H1 (cell line): ENCODE results near the gene COL19A1. TPM values are rescaled to one million over a fixed set of nuclear protein-coding genes. Genes with fewer than 3 reads are reported as not detected.

ENCODE experiments used
- CTCF ChIA-PET: fragments of 300-600 bp; sonication (Branson Sonifier 250); formaldehyde crosslinking; loops from one replicate; lab custom pipeline; 2021; ENCODE audit not compliant: partially characterized antibody; lab: Charles Lee
- POLR2A ChIA-PET: fragments of 300-600 bp; sonication (Branson Sonifier 250); formaldehyde crosslinking; loops from one replicate; lab custom pipeline; 2021; ENCODE audit warnings: inconsistent platforms; ENCODE audit not compliant: partially characterized antibody; lab: Charles Lee
- DNase-seq, 2 experiments: peaks; one replicate each; pipeline versions ENCODE4 v3.0.0 to v3.0.0-alpha.2; 2010 to 2022; ENCODE audit warnings: low spot score in 2 of 2, low read depth in 1 of 2, mixed read lengths in 1 of 2
- FAIRE-seq: peaks from 2 replicates; lab custom pipeline; 2011; peaks lifted over from hg19 to GRCh38; lab: Jason Lieb, UNC
- H2AFZ ChIP-seq: 2 replicates; pipeline ENCODE4 v1.8.1; 2012; ENCODE audit warnings: low read length, inconsistent platforms
- H2AK5ac ChIP-seq: 2 replicates; pipeline ENCODE4 v1.6.1; 2013; ENCODE audit warnings: low read depth, low read length
- H2BK120ac ChIP-seq: replicated peaks from 2 replicates; pipeline ENCODE3; 2013; ENCODE audit warnings: low read depth, low read length, inconsistent platforms
- H2BK12ac ChIP-seq: 2 replicates; pipeline ENCODE4 v1.6.1; 2013; ENCODE audit warnings: low read depth, low read length
- H2BK15ac ChIP-seq: 2 replicates; pipeline ENCODE4 v1.6.1; 2013; ENCODE audit warnings: low read length
- H2BK20ac ChIP-seq: 2 replicates; pipeline ENCODE4 v1.6.1; 2013; ENCODE audit warnings: low read length
- H2BK5ac ChIP-seq: 2 replicates; pipeline ENCODE4 v1.6.1; 2013; ENCODE audit warnings: low read depth, low read length
- H3K14ac ChIP-seq: 2 replicates; pipeline ENCODE4 v1.6.1; 2013; ENCODE audit warnings: inconsistent platforms; ENCODE audit not compliant: insufficient read length
- H3K18ac ChIP-seq: 2 replicates; pipeline ENCODE4 v1.6.1; 2013; ENCODE audit warnings: low read length; ENCODE audit errors: extremely low read depth
- H3K23ac ChIP-seq: 2 replicates; pipeline ENCODE4 v1.6.1; 2013; ENCODE audit warnings: inconsistent platforms; ENCODE audit not compliant: insufficient read length
- H3K23me2 ChIP-seq: 2 replicates; pipeline ENCODE4 v1.6.1; 2013; ENCODE audit warnings: low read depth, low read length
- H3K27ac ChIP-seq: 2 replicates; pipeline ENCODE4 v1.6.1; 2011; ENCODE audit warnings: low read depth, low read length, inconsistent platforms
- H3K27me3 ChIP-seq, 4 experiments: replicated peaks in 1 of 4; 1 replicate in 1 of 4; 2 replicates in 3 of 4; pipeline versions ENCODE4 v1.6.1 to v1.8.1; 2011 to 2013; ENCODE audit warnings: low read length in 3 of 4, mild to moderate bottlenecking in 3 of 4, inconsistent platforms in 2 of 4, mixed read lengths in 2 of 4, moderate library complexity in 1 of 4; ENCODE audit not compliant: control insufficient read depth in 3 of 4, insufficient read depth in 3 of 4; ENCODE audit errors: extremely low read depth in 1 of 4
- H3K36me3 ChIP-seq, 4 experiments: 2 replicates each; pipeline versions ENCODE4 v1.6.1 to v1.8.1; 2011 to 2013; ENCODE audit warnings: mild to moderate bottlenecking in 4 of 4, low read length in 3 of 4, moderate library complexity in 2 of 4, control low read depth in 1 of 4, inconsistent platforms in 1 of 4; ENCODE audit not compliant: insufficient read depth in 4 of 4, control insufficient read depth in 2 of 4
- H3K4ac ChIP-seq: replicated peaks from 2 replicates; pipeline ENCODE3; 2013; ENCODE audit warnings: low read length, low read depth, mixed read lengths, inconsistent platforms; ENCODE audit not compliant: insufficient read length
- H3K4me1 ChIP-seq, 4 experiments: replicated peaks in 1 of 4; 1 replicate in 1 of 4; 2 replicates in 3 of 4; pipeline versions ENCODE4 v1.6.1 to v1.8.1; 2011 to 2013; ENCODE audit warnings: low read length in 3 of 4, inconsistent platforms in 2 of 4, mixed read lengths in 1 of 4; ENCODE audit not compliant: insufficient read depth in 4 of 4, control insufficient read depth in 3 of 4
- H3K4me2 ChIP-seq, 2 experiments: 2 replicates each; pipeline versions ENCODE4 v1.6.1 to v1.8.1; 2011 to 2013; ENCODE audit warnings: low read depth in 2 of 2, low read length in 2 of 2, control low read depth in 1 of 2, inconsistent platforms in 1 of 2, mild to moderate bottlenecking in 1 of 2; ENCODE audit not compliant: insufficient read depth in 1 of 2
- H3K4me3 ChIP-seq, 4 experiments: fragments of 200-600, 300-600 bp in 1 of 4; sonication (generic), shearing (Covaris generic), sonication (Bioruptor Twin) in 1 of 4; 2 replicates each; pipeline versions ENCODE4 v1.5.1 to v1.8.1; 2011 to 2016; ENCODE audit warnings: low read length in 4 of 4, low read depth in 3 of 4, control low read depth in 2 of 4, inconsistent platforms in 2 of 4, mild to moderate bottlenecking in 2 of 4, mixed read lengths in 1 of 4, moderate library complexity in 1 of 4; ENCODE audit not compliant: insufficient read depth in 2 of 4; ENCODE audit errors: extremely low read depth in 1 of 4
- H3K56ac ChIP-seq: replicated peaks from 2 replicates; pipeline ENCODE3; 2013; ENCODE audit warnings: low read depth, mild to moderate bottlenecking, mixed read lengths, low read length, inconsistent platforms; ENCODE audit not compliant: insufficient read length
- H3K79me1 ChIP-seq: 2 replicates; pipeline ENCODE4 v1.6.1; 2013; ENCODE audit warnings: low read depth, low read length, control low read depth
- H3K79me2 ChIP-seq, 2 experiments: 2 replicates each; pipeline versions ENCODE4 v1.6.1 to v1.8.1; 2012 to 2013; ENCODE audit warnings: low read length in 2 of 2, mild to moderate bottlenecking in 2 of 2, inconsistent platforms in 1 of 2; ENCODE audit not compliant: insufficient read depth in 2 of 2, control insufficient read depth in 1 of 2
- H3K9ac ChIP-seq, 4 experiments: replicated peaks in 1 of 4; 1 replicate in 1 of 4; 2 replicates in 3 of 4; pipeline versions ENCODE4 v1.6.1 to v1.8.1; 2011 to 2013; ENCODE audit warnings: low read depth in 3 of 4, low read length in 3 of 4, control low read depth in 2 of 4, mild to moderate bottlenecking in 2 of 4, moderate library complexity in 2 of 4, inconsistent platforms in 1 of 4; ENCODE audit errors: extremely low read depth in 1 of 4
- H3K9me3 ChIP-seq, 2 experiments: 2 replicates each; pipeline versions ENCODE4 v1.6.1 to v1.8.1; 2012 to 2013; ENCODE audit warnings: mild to moderate bottlenecking in 2 of 2, moderate library complexity in 2 of 2, control low read depth in 1 of 2, inconsistent platforms in 1 of 2, low read depth in 1 of 2, low read length in 1 of 2, mixed read lengths in 1 of 2; ENCODE audit not compliant: insufficient read depth in 2 of 2
- H4K20me1 ChIP-seq, 2 experiments: replicated peaks in 1 of 2; 2 replicates each; pipeline versions ENCODE3 to v1.8.1; 2011 to 2013; ENCODE audit warnings: inconsistent platforms in 2 of 2, low read length in 2 of 2, mild to moderate bottlenecking in 1 of 2; ENCODE audit not compliant: insufficient read depth in 2 of 2, control insufficient read depth in 1 of 2
- H4K5ac ChIP-seq: 2 replicates; pipeline ENCODE4 v1.6.1; 2013; ENCODE audit warnings: low read length, low read depth, mixed read lengths, inconsistent platforms; ENCODE audit not compliant: insufficient read length
- H4K8ac ChIP-seq: 2 replicates; pipeline ENCODE4 v1.8.0; 2013; ENCODE audit warnings: mild to moderate bottlenecking, moderate library complexity, low read length, inconsistent platforms; ENCODE audit not compliant: insufficient read depth; ENCODE audit errors: extremely low read depth
- H4K91ac ChIP-seq: replicated peaks from 2 replicates; pipeline ENCODE3; 2013; ENCODE audit warnings: low read length, mixed read lengths, inconsistent platforms; ENCODE audit not compliant: insufficient read length
- ATF3 ChIP-seq: IDR thresholded peaks from 2 replicates; pipeline ENCODE4 v1.6.1; 2011; ENCODE audit warnings: low read depth, mild to moderate bottlenecking, low read length; ENCODE audit not compliant: insufficient read depth
- CHD2 ChIP-seq: IDR thresholded peaks from 2 replicates; pipeline ENCODE4 v1.6.1; 2012; ENCODE audit warnings: low read length, improper control_type of control experiment
- CREB1 ChIP-seq: IDR thresholded peaks from 2 replicates; pipeline ENCODE4 v1.6.1; 2012; ENCODE audit warnings: inconsistent platforms
- KDM4A ChIP-seq: IDR thresholded peaks from one replicate; pipeline ENCODE4 v1.7.1; 2012; ENCODE audit warnings: low read depth, mild to moderate bottlenecking, moderate library complexity, low read length, inconsistent platforms; ENCODE audit not compliant: severe bottlenecking
- MAFK ChIP-seq: IDR thresholded peaks from 2 replicates; pipeline ENCODE4 v1.6.1; 2012; ENCODE audit warnings: low read depth, mild to moderate bottlenecking, improper control_type of control experiment, low read length
- POLR2A ChIP-seq, 2 experiments: IDR thresholded peaks; 1 replicate in 1 of 2; 2 replicates in 1 of 2; pipeline ENCODE4 v1.6.1; 2011; ENCODE audit warnings: low read depth in 2 of 2, low read length in 2 of 2, mild to moderate bottlenecking in 2 of 2; ENCODE audit errors: control extremely low read depth in 1 of 2
- RAD21 ChIP-seq, 2 experiments: IDR thresholded peaks in 1 of 2; conservative IDR thresholded peaks in 1 of 2; 2 replicates each; pipeline ENCODE4 v1.6.1; 2011; ENCODE audit warnings: low read depth in 2 of 2, low read length in 2 of 2, improper control_type of control experiment in 1 of 2, inconsistent platforms in 1 of 2, mild to moderate bottlenecking in 1 of 2, moderate library complexity in 1 of 2
- RBBP5 ChIP-seq: IDR thresholded peaks from 2 replicates; pipeline ENCODE4 v1.7.1; 2012; ENCODE audit warnings: low read depth, mild to moderate bottlenecking, inconsistent platforms, low read length, moderate library complexity, borderline replicate concordance
- SAP30 ChIP-seq: fragments of 300-600 bp; sonication (generic); IDR thresholded peaks from 2 replicates; pipeline ENCODE4 v1.7.1; 2012; ENCODE audit warnings: low read length, moderate library complexity, mild to moderate bottlenecking, inconsistent platforms; ENCODE audit not compliant: insufficient read depth, insufficient replicate concordance
- SIRT6 ChIP-seq: IDR thresholded peaks from one replicate; pipeline ENCODE4 v1.7.1; 2012; ENCODE audit warnings: low read length, inconsistent platforms
- SIX5 ChIP-seq: IDR thresholded peaks from 2 replicates; pipeline ENCODE4 v1.6.1; 2011; ENCODE audit warnings: mild to moderate bottlenecking, low read depth, low read length
- SUZ12 ChIP-seq: fragments of 200-600 bp; sonication (generic); IDR thresholded peaks from 2 replicates; pipeline ENCODE4 v1.6.1; 2012; ENCODE audit warnings: mild to moderate bottlenecking, inconsistent platforms, low read length, moderate library complexity, mixed read lengths
- ZNF274 ChIP-seq: IDR thresholded peaks from 2 replicates; pipeline ENCODE4 v1.7.0; 2012; ENCODE audit warnings: low read length, borderline replicate concordance; ENCODE audit errors: extremely low read depth
- WGBS, 2 experiments: shearing (Covaris generic) in 1 of 2; methylation state at CpG; one replicate each; pipeline versions ENCODE4 v1.1.6 to v1.1.7; 2013 to 2015; ENCODE audit warnings: low lambda C conversion rate in 2 of 2, mixed read lengths in 2 of 2, inconsistent platforms in 1 of 2, low coverage in 1 of 2, missing lambda C conversion rate in 1 of 2; ENCODE audit not compliant: insufficient replicate concordance in 2 of 2, insufficient coverage in 1 of 2, insufficient read length in 1 of 2; ENCODE audit errors: extremely low coverage in 1 of 2, missing lambda C conversion rate in 1 of 2; 5-methylcytosine and 5-hydroxymethylcytosine counted together
- polyA plus RNA-seq, 7 experiments: library from polyadenylated mRNA; depleted of rRNA in 3 of 7; stranded (reverse) in 5 of 7; unstranded in 2 of 7; fragments of >200 nt in 5 of 7; fragments of 200-250 nt in 2 of 7; gene quantifications; 1 replicate in 5 of 7; 2 replicates in 1 of 7; 4 replicates in 1 of 7; pipeline versions ENCODE4 v1.2.1 to v1.2.3, GENCODE V29; 2011 to 2013; ENCODE audit warnings: missing spikeins in 2 of 7, mixed read lengths in 2 of 7
- total RNA-seq: library from RNA; stranded (reverse); fragmentation: NEBNext Ultra II Directional; extraction: Animal tissue kit (Norgen Biotek cat#: 25700); gene quantifications from 2 replicates; pipeline ENCODE4 v1.2.1, GENCODE V29; 2021
- TF ChIP-seq, protein P1 (sequence below): IDR thresholded peaks from 2 replicates; pipeline ENCODE4 v1.6.1; 2012; ENCODE audit warnings: inconsistent platforms

The COL19A1 gene
- total and polyA plus RNA-seq, 2 of the 8 experiments (the other 6 are each of a cell fraction or from before 2014, with no cell fraction given), result not detected

- ChIA-PET CTCF (interaction anchor here (1.7 to 2.7 kb wide), 2 partner anchors 9 to 16 kb away, joined by 3 to 14 read pairs; no protein-coding TSS in a partner anchor), POLR2A (no interaction called here)
- H2BK5ac ChIP-seq, result no peak overlapping the region
- H3K9ac ChIP-seq, result no peak overlapping the region
- H3K79me1 ChIP-seq, result no peaks in the 10 kb centered on the region; the same call in 1 of the 2 replicates
- H3K4ac ChIP-seq, result no peak overlapping the region
- no peak overlapping the region for H4K5ac ChIP-seq
- H3K79me2 ChIP-seq, result no peaks in the 10 kb centered on the region
- H3K27me3 ChIP-seq, result no peaks in the 10 kb centered on the region
- H3K9me3 ChIP-seq, result no peaks in the 10 kb centered on the region
- WGBS, 2 experiments, result 93% methylated on average over 5 of the region's 5 CpGs; no CpG with 5 or more reads in 1 of the 2 experiments
- no peak overlapping the region for H3K27ac ChIP-seq
- no peaks in the 10 kb centered on the region for H3K36me3 ChIP-seq
- H3K23me2 ChIP-seq, result no peaks in the 10 kb centered on the region; the same call in 1 of the 2 replicates
- no peak overlapping the region for H4K8ac ChIP-seq
- TF ChIP-seq SIX5, result no peak
- TF ChIP-seq RBBP5, result no peak
- TF ChIP-seq, protein P1, sequence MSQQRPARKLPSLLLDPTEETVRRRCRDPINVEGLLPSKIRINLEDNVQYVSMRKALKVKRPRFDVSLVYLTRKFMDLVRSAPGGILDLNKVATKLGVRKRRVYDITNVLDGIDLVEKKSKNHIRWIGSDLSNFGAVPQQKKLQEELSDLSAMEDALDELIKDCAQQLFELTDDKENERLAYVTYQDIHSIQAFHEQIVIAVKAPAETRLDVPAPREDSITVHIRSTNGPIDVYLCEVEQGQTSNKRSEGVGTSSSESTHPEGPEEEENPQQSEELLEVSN, result no peak
- no peak for TF ChIP-seq ATF3
- no peak for TF ChIP-seq SIRT6
- no peak for TF ChIP-seq MAFK
- no peak for TF ChIP-seq KDM4A
- no peak for TF ChIP-seq POLR2A (IDR thresholded peaks at IDR 0.05; ENCODE audit: control extremely low read depth in 1 of 2, low read depth in 2 of 2, low read length in 2 of 2)
- TF ChIP-seq RAD21 (IDR thresholded peaks at IDR 0.05 in 1 of 2, conservative IDR thresholded peaks at IDR 0.05 in 1 of 2; ENCODE audit: low read depth in 2 of 2, low read length in 2 of 2), result no peak
- TF ChIP-seq ZNF274, result no peak
- TF ChIP-seq CHD2, result no peak
- no peak for TF ChIP-seq CREB1
- no peak for TF ChIP-seq SAP30
- TF ChIP-seq SUZ12, result no peak
- TF ChIP-seq, all 59 proteins: peak for 0
- H3K4me2 ChIP-seq, result no peak overlapping the region
- no peak overlapping the region for H3K14ac ChIP-seq
- no peak overlapping the region for H3K18ac ChIP-seq
- no peaks in the 10 kb centered on the region for H4K20me1 ChIP-seq
- H3K4me1 ChIP-seq, result peaks cover 0 to 3% (median 0%) of the 10 kb centered on the region in 4 experiments; a peak in 2 of 7 replicates
- H2BK120ac ChIP-seq, result no peak overlapping the region
- no peak overlapping the region for H4K91ac ChIP-seq
- no peak overlapping the region for H2AK5ac ChIP-seq
- no peak overlapping the region for H2AFZ ChIP-seq
- FAIRE-seq (no peak), DNase-seq (no peak)
- no peak overlapping the region for H3K23ac ChIP-seq
- H2BK20ac ChIP-seq, result no peak overlapping the region
- no peak overlapping the region for H3K4me3 ChIP-seq
- H2BK12ac ChIP-seq, result no peak overlapping the region
- no peak overlapping the region for H3K56ac ChIP-seq
- H2BK15ac ChIP-seq, result no peak overlapping the region
Measured at GRCh38 chr6:70112716-70113115, 246.4 kb downstream of the COL19A1 start.
